H9 (cell line): ENCODE data around the gene SSPN. TPM values are rescaled to one million over a fixed set of nuclear protein-coding genes. Genes with fewer than 3 reads are reported as not detected.

Experiments
- DNase-seq: peaks from one replicate; pipeline ENCODE4 v3.0.0-alpha.2; 2017
- H2AFZ ChIP-seq: one replicate; pipeline ENCODE4 v1.6.1; 2013; ENCODE audit warnings: mild to moderate bottlenecking, low read length, control low read depth, moderate library complexity
- H2AK5ac ChIP-seq: 2 replicates; pipeline ENCODE4 v1.6.1; 2013; ENCODE audit warnings: low read length, control low read depth, mixed read lengths; ENCODE audit not compliant: insufficient read length
- H2BK120ac ChIP-seq: one replicate; pipeline ENCODE4 v1.6.1; 2013; ENCODE audit warnings: low read depth, mild to moderate bottlenecking, low read length, control low read depth, inconsistent platforms; ENCODE audit not compliant: poor library complexity, severe bottlenecking
- H2BK12ac ChIP-seq: 2 replicates; pipeline ENCODE4 v1.6.1; 2013; ENCODE audit warnings: low read length, control low read depth, mixed read lengths, low read depth; ENCODE audit not compliant: insufficient read length
- H2BK15ac ChIP-seq: 2 replicates; pipeline ENCODE4 v1.6.1; 2013; ENCODE audit warnings: low read depth, low read length, control low read depth
- H2BK20ac ChIP-seq: one replicate; pipeline ENCODE4 v1.6.1; 2013; ENCODE audit warnings: low read depth, mild to moderate bottlenecking, low read length, control low read depth, inconsistent platforms; ENCODE audit not compliant: poor library complexity, severe bottlenecking
- H2BK5ac ChIP-seq: 2 replicates; pipeline ENCODE4 v1.6.1; 2013; ENCODE audit warnings: low read length, control low read depth, mixed read lengths; ENCODE audit not compliant: insufficient read length
- H3K14ac ChIP-seq: 2 replicates; pipeline ENCODE4 v1.6.1; 2013; ENCODE audit warnings: low read length, control low read depth; ENCODE audit not compliant: insufficient read depth
- H3K18ac ChIP-seq: 2 replicates; pipeline ENCODE4 v1.6.1; 2013; ENCODE audit warnings: low read depth, mild to moderate bottlenecking, mixed read lengths, low read length, control low read depth; ENCODE audit not compliant: insufficient read length
- H3K23ac ChIP-seq: 2 replicates; pipeline ENCODE4 v1.6.1; 2013; ENCODE audit warnings: low read length, control low read depth, mixed read lengths, low read depth; ENCODE audit not compliant: insufficient read length
- H3K23me2 ChIP-seq: 2 replicates; pipeline ENCODE4 v1.6.1; 2013; ENCODE audit warnings: low read depth, mild to moderate bottlenecking, mixed read lengths, low read length, control low read depth; ENCODE audit not compliant: insufficient read length, poor library complexity, severe bottlenecking
- H3K27ac ChIP-seq: 2 replicates; pipeline ENCODE4 v1.5.1; 2013; ENCODE audit warnings: low read length, control low read depth, mixed read lengths, low read depth; ENCODE audit not compliant: insufficient read length
- H3K27me3 ChIP-seq: 2 replicates; pipeline ENCODE4 v1.6.1; 2013; ENCODE audit warnings: low read length, control low read depth, inconsistent platforms; ENCODE audit not compliant: insufficient read depth
- H3K4ac ChIP-seq: 2 replicates; pipeline ENCODE4 v1.6.1; 2013; ENCODE audit warnings: low read depth, mild to moderate bottlenecking, control low read depth, inconsistent platforms, low read length, moderate library complexity
- H3K4me1 ChIP-seq: 2 replicates; pipeline ENCODE4 v1.6.1; 2013; ENCODE audit warnings: low read length, control low read depth, inconsistent platforms; ENCODE audit not compliant: insufficient read depth
- H3K4me2 ChIP-seq: 2 replicates; pipeline ENCODE4 v1.6.1; 2013; ENCODE audit warnings: low read length, control low read depth, mixed read lengths; ENCODE audit not compliant: insufficient read length, insufficient read depth
- H3K56ac ChIP-seq: 2 replicates; pipeline ENCODE4 v1.6.1; 2013; ENCODE audit warnings: low read depth, mild to moderate bottlenecking, mixed read lengths, low read length, control low read depth; ENCODE audit not compliant: insufficient read length
- H3K79me1 ChIP-seq: 2 replicates; pipeline ENCODE4 v1.6.1; 2013; ENCODE audit warnings: low read depth, mild to moderate bottlenecking, moderate library complexity, low read length, control low read depth, inconsistent platforms; ENCODE audit not compliant: insufficient read depth, poor library complexity, severe bottlenecking
- H3K79me2 ChIP-seq: 2 replicates; pipeline ENCODE4 v1.6.1; 2013; ENCODE audit warnings: low read length, control low read depth, inconsistent platforms; ENCODE audit not compliant: insufficient read depth
- H3K9ac ChIP-seq: 2 replicates; pipeline ENCODE4 v1.6.1; 2013; ENCODE audit warnings: low read length, control low read depth, mixed read lengths; ENCODE audit not compliant: insufficient read length; ENCODE audit errors: extremely low read depth
- H3K9me3 ChIP-seq: one replicate; pipeline ENCODE4 v1.6.1; 2013; ENCODE audit warnings: low read depth, low read length, inconsistent platforms; ENCODE audit not compliant: control insufficient read depth
- H3T11ph ChIP-seq: one replicate; pipeline ENCODE4 v1.6.1; 2013; ENCODE audit warnings: mild to moderate bottlenecking, low read length, control low read depth, inconsistent platforms
- H4K20me1 ChIP-seq: one replicate; pipeline ENCODE4 v1.6.1; 2013; ENCODE audit not compliant: control insufficient read depth, insufficient read length, insufficient read depth
- H4K5ac ChIP-seq: 2 replicates; pipeline ENCODE4 v1.6.1; 2013; ENCODE audit warnings: low read depth, mild to moderate bottlenecking, mixed read lengths, low read length, control low read depth; ENCODE audit not compliant: insufficient read length
- H4K8ac ChIP-seq: replicated peaks from 2 replicates; pipeline ENCODE4 v1.6.1; 2013; ENCODE audit warnings: low read length, control low read depth, mixed read lengths, low read depth; ENCODE audit not compliant: insufficient read length
- H4K91ac ChIP-seq: 2 replicates; pipeline ENCODE4 v1.6.1; 2013; ENCODE audit warnings: low read depth, mild to moderate bottlenecking, moderate library complexity, mixed read lengths, low read length, control low read depth; ENCODE audit not compliant: insufficient read length
- H3K27ac Mint-ChIP-seq, 3 experiments: 2 replicates in 2 of 3; 3 replicates in 1 of 3; pipeline ENCODE4 v1.8.0; 2020 to 2021; ENCODE audit warnings: mixed read lengths in 3 of 3, mild to moderate bottlenecking in 1 of 3, moderate library complexity in 1 of 3
- H3K27me3 Mint-ChIP-seq: 2 replicates; pipeline ENCODE4 v1.8.0; 2021; ENCODE audit warnings: low read depth, mild to moderate bottlenecking, moderate library complexity, mixed read lengths
- H3K36me3 Mint-ChIP-seq, 3 experiments: 2 replicates in 2 of 3; 3 replicates in 1 of 3; pipeline ENCODE4 v1.8.0; 2020 to 2021; ENCODE audit warnings: low read depth in 3 of 3, mixed read lengths in 3 of 3; ENCODE audit not compliant: insufficient read depth in 1 of 3
- H3K4me1 Mint-ChIP-seq, 2 experiments: 2 replicates each; pipeline ENCODE4 v1.8.0; 2020; ENCODE audit warnings: mixed read lengths in 2 of 2
- H3K4me3 Mint-ChIP-seq, 2 experiments: 2 replicates in 1 of 2; 3 replicates in 1 of 2; pipeline ENCODE4 v1.8.0; 2020 to 2021; ENCODE audit warnings: mild to moderate bottlenecking in 2 of 2, mixed read lengths in 2 of 2, moderate library complexity in 1 of 2
- H3K9me3 Mint-ChIP-seq, 2 experiments: 2 replicates in 1 of 2; 3 replicates in 1 of 2; pipeline ENCODE4 v1.8.0; 2020; ENCODE audit warnings: mild to moderate bottlenecking in 2 of 2, mixed read lengths in 2 of 2, moderate library complexity in 1 of 2
- WGBS: extraction: QIAGEN DNeasy Blood & Tissue Kit; methylation state at CpG from one replicate; pipeline ENCODE4 v1.1.7; 2013; ENCODE audit warnings: missing lambda C conversion rate, low lambda C conversion rate, mixed read lengths; ENCODE audit not compliant: insufficient read length; ENCODE audit errors: extremely low coverage; 5-methylcytosine and 5-hydroxymethylcytosine counted together
- total RNA-seq: library from RNA; stranded (reverse); gene quantifications from 2 replicates; pipeline ENCODE4 v1.2.1, GENCODE V29; 2021
- TF ChIP-seq, protein P1 (sequence below): fragments of 200-600 bp; sonication (generic); conservative IDR thresholded peaks from 3 replicates; pipeline ENCODE4 v1.8.0; 2021; ENCODE audit warnings: antibody characterized with exemption, mild to moderate bottlenecking

SSPN gene
- total RNA-seq, 1 experiment from 2014 or later = 0.81 TPM

DNA sequence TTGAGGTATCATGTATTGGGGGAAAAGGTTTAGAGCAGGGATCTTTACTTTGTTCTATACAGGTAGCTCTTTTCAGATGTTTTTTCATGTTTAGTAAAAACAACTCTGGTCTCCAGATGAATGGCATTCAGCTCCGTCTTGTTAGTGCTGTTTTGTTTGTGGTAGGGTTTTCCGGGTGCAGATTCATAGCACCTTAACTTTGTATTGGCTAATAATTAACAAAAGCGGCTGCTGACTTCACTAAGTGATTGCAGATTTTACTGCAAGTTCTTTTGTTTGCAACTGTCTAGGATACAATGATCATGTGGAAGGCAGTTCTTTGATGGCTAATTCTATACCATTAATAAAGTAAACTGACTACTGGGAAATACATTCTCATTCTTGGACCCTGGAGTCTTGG, 38.4 kb upstream of the SSPN start:
- Histone ChIP-seq H2AFZ (no peak overlapping the region), H3K23me2 (no peaks in the 10 kb centered on the region), H3K23ac (no peak overlapping the region), H3K4ac (no peak overlapping the region), H3K27me3 (no peaks in the 10 kb centered on the region), H3K56ac (no peak overlapping the region), H2BK15ac (no peak overlapping the region), H3K79me1 (no peaks in the 10 kb centered on the region), H4K91ac (no peak overlapping the region), H3T11ph (no peak overlapping the region), H3K4me1 (no peaks in the 10 kb centered on the region), H3K79me2 (no peaks in the 10 kb centered on the region), H2AK5ac (no peak overlapping the region), H2BK12ac (no peak overlapping the region), H4K20me1 (no peaks in the 10 kb centered on the region), H2BK120ac (no peak overlapping the region), H2BK20ac (no peak overlapping the region), H4K8ac (no peak overlapping the region), H3K4me2 (no peak overlapping the region), H2BK5ac (no peak overlapping the region), H3K14ac (no peak overlapping the region), H3K9me3 (no peaks in the 10 kb centered on the region), H3K18ac (no peak overlapping the region), H3K9ac (no peak overlapping the region), H4K5ac (no peak overlapping the region), H3K27ac (no peak overlapping the region)
- H3K27me3 Mint-ChIP-seq = no peaks in the 10 kb centered on the region
- no CpG with 5 or more reads among the region's 3 CpGs for WGBS
- no peak overlapping the region for H3K27ac Mint-ChIP-seq
- peaks cover 12 to 24% of the 10 kb centered on the region in 2 experiments for H3K4me1 Mint-ChIP-seq
- H3K9me3 Mint-ChIP-seq = no peaks in the 10 kb centered on the region
- H3K36me3 Mint-ChIP-seq = no peaks in the 10 kb centered on the region
- H3K4me3 Mint-ChIP-seq = no peak overlapping the region
- DNase-seq = no peak
- TF ChIP-seq, protein P1, sequence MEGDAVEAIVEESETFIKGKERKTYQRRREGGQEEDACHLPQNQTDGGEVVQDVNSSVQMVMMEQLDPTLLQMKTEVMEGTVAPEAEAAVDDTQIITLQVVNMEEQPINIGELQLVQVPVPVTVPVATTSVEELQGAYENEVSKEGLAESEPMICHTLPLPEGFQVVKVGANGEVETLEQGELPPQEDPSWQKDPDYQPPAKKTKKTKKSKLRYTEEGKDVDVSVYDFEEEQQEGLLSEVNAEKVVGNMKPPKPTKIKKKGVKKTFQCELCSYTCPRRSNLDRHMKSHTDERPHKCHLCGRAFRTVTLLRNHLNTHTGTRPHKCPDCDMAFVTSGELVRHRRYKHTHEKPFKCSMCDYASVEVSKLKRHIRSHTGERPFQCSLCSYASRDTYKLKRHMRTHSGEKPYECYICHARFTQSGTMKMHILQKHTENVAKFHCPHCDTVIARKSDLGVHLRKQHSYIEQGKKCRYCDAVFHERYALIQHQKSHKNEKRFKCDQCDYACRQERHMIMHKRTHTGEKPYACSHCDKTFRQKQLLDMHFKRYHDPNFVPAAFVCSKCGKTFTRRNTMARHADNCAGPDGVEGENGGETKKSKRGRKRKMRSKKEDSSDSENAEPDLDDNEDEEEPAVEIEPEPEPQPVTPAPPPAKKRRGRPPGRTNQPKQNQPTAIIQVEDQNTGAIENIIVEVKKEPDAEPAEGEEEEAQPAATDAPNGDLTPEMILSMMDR = no peak
